Medulla oblongata (tissue), 1 donor: ENCODE data around the gene ZNF431.
"Not testable (repeated sequence)": the region's sequence is repeated elsewhere in the genome, so short reads cannot be mapped to it uniquely, and the experiment has no call there.

Source experiments
- DNase-seq: peaks from one replicate; pipeline ENCODE4 v3.0.0-alpha.2; 2015; ENCODE audit errors: extremely low spot score

The ZNF431 gene

GRCh38 chr19:21147540-21147939, 5.7 kb downstream of the ZNF431 start:
- DNase-seq = no peak

DNA sequence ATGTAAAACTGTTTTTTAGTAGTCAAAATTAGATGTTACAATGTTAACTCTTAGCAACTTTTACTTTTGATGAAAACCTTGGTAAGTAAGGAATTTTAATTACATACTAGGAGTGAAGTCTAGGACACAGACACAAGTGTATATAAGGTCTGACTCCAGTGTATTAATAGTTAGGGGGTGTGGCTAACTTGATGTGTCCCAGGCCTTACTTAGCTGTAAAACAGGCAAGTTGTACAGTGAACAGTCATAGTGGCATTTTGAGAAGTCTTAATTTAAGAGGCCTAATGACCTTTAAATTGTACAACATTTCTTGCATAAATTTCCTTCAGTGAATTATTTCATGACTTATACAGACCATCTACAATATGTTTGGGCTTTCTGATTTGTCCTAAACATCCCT, 6.8 kb downstream of the ZNF431 start:
- no peak for DNase-seq

GRCh38 chr19:21149877-21150276, 8.0 kb downstream of the ZNF431 start:
- DNase-seq = no peak

DNA sequence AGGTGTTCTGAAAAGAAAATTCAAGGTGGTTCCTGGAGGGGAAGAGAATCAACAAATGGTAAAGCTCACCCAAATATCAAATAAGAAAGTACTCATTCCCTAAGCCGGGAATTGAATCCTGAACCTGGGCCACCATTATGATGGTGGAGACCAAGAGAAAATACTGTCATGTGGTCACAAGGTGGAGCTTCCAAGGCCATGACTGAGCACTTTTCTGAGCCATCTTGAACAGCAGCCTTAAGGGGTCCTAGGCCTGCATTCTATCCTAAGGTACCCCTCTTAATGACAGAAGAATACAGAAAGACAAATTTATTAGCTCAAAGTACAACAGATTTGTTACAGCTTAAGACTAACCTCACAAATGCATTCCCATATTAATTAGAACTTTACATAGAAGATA, 9.6 kb downstream of the ZNF431 start:
- DNase-seq = no peak

DNA sequence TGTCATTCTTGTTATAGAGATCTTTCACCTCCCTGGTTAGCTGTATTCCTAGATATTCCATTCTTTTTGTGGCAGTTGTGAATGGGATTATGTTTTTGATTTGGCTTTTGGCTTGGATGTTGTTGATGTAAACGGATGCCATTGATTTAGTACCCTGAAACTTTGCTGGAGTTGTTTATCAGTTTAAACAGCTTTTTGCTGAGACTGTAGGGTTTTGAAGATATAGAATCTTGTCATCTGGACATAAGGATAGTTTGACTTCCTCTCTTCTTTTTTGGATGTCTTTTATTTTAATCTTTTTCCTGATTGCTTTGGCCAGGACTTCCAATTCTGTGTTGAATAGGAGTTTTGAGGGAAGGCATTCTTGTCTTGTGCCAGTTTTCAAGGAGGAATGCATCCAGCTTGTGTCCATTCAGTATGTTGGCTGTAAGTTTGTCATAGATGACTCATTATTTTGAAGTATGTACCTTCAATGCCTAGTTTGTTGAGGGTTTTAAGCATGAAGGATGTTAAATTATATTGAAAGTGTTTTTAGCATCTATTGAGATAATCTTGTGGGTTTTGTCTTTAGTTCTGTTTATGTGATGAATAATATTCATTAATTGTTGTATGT, 16.8 kb downstream of the ZNF431 start:
- no peak for DNase-seq

GRCh38 chr19:21164541-21164940, 22.7 kb downstream of the ZNF431 start:
- no peak for DNase-seq

DNA sequence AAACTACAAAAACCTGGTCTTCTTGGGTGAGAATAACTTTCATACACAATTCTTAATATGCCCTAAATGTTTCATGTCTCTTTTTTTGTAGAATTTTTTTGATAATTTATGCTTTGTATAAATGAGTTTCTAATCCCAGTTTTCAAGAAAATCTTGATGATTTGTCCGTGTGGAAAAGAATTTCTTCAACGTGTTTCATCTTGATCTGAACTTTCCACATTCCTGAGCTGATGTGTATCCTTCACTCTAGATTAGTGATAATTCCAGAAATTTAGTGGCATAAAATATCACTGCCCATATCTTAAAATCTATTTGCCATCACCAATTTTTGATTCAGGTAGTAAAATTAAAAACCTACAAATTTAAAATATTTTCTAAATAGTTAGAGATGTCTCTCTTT, 24.6 kb downstream of the ZNF431 start:
- no peak for DNase-seq

DNA sequence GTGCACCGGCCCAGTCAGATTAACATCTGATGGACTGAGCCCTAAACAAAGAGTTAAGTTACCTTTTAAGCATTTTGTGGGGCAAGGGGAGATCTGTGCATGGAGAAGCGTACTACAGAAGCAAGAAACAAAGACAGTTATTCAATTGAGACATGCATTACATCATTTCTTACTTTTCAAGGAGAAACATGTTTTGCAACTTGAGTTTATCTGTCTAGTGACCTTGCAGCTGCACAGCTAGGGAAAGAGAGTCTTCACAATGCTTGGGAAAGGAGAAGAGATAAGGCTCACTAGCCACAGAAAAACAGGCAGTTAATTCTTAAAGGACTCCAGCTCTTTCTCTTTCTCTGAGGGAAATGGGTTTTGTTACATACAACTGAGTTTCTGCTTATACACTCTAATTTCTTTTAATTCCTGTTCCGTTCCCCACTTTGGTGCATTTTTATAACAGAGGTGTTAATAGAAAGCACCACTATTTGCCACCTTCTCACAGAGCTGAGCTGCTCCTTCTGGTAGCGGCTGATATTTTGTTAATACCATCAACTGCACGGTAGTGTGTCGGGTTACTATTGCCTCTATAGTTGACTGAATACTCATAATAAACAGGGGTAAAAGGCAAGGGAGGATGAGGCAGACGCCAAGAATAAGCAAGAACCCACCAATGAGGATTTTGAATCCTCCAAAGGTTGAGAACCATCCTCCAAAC, 55.9 kb downstream of the ZNF431 start:
- DNase-seq = no peak

DNA sequence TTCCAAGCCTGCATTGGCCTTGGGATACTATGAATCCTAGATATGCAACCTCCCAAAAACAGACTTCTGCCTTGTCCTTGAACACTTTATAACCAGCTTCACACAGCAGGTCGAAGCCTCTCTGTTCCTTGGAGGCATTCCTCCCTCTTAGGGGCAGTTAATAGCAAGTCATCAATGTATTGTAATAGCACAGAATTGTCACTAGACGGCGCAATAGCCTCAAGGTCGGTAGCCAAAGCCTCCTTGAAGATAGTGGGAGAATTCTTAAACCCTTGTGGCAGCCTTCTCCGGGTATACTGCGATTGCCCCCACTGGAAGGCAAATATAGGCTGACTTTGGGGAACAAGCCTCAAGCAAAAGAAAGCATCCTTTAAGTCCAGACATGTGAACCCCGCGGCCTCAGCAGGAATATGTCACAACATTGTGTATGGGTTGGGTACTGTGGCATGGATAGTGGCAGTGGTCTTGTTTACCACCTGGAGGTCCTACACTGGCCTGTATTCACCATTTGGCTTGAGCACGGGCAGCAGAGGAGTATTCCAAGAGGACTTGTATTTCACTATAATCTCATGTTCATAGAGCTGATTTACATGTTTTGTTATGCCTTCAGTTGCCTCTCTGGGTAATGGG, 61.1 kb downstream of the ZNF431 start:
- peak; percentile 76 for DNase-seq

- no peak for DNase-seq
Measured at GRCh38 chr19:21210037-21210621, 68.3 kb downstream of the ZNF431 start.

GRCh38 chr19:21221693-21222092, 79.9 kb downstream of the ZNF431 start:
- DNase-seq = no peak

- DNase-seq = not testable (repeated sequence)
Measured at GRCh38 chr19:21229938-21230337, 88.1 kb downstream of the ZNF431 start.

GRCh38 chr19:21233691-21234090, 91.9 kb downstream of the ZNF431 start:
- no peak for DNase-seq

- not testable (repeated sequence) for DNase-seq
Measured at GRCh38 chr19:21236751-21237150, 94.9 kb downstream of the ZNF431 start.

- DNase-seq = no peak
Measured at GRCh38 chr19:21238670-21239069, 96.8 kb downstream of the ZNF431 start.
